GM12892 (cell line): ENCODE data around the gene GLTPD2.

Experiments
- POLR2A ChIP-seq: IDR thresholded peaks from 2 replicates; pipeline ENCODE4 v1.6.1; 2011; ENCODE audit warnings: low read depth, low read length, control low read depth
- POLR2AphosphoS5 ChIP-seq: IDR thresholded peaks from 2 replicates; pipeline ENCODE4 v1.6.1; 2011; ENCODE audit warnings: low read depth, low read length, control low read depth

DNA sequence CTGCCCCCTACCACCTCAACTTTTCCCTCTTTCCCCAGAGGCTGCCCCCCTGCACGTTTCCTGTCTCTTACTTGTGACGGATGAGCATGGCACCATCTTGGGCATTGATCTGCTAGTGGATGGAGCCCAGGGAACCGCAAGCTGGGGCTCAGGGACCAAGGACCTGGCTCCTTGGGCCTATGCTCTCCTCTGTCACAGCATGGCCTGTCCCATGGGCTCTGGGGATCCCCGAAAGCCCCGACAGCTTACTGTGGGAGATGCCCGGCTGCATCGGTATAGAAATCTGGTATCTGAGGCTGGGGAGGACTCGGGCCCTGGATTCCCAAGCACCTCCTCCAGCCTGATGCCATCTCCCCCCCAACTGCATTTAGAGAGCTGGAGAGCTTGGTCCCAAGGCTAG is 47.2 kb upstream of the GLTPD2 start:
- TF ChIP-seq POLR2A (no peak), POLR2AphosphoS5 (no peak)
